VCaP (cell line): ENCODE data around the gene COL6A3.

Experiments used
- H3K27ac ChIP-seq: fragments of 450-650 bp; 2 replicates; pipeline ENCODE4 v1.5.1; 2017
- CTCF ChIP-seq: fragments of 450-650 bp; conservative IDR thresholded peaks from 2 replicates; pipeline ENCODE4 v1.5.1; 2017; ENCODE audit warnings: mild to moderate bottlenecking, moderate library complexity

COL6A3 gene

GRCh38 chr2:237291138-237291792 lies 122.7 kb downstream of the COL6A3 start:
- TF ChIP-seq CTCF = no peak
- no peak overlapping the region; the same call in 1 of the 2 replicates for H3K27ac ChIP-seq

GRCh38 chr2:237290261-237290660 lies 123.7 kb downstream of the COL6A3 start:
- no peak for TF ChIP-seq CTCF
- no peak overlapping the region for H3K27ac ChIP-seq

DNA sequence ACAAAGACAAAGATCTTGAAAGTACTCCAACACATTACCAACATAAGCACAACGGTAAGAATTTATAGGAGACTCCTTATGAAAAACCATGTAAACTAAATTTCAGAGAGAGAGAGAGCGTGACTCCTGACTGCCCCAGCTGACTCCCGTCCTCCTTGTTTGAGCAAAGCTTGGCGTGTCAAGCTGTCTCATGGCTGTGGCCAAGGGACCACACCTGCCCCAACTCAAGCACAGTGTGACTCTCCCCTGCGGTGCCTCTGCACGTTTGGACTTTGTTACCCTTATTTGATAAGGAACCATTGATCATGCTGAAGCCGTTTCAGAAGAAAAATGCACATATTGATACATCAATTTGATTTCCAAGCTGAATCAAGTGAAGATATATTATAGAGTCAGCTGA lies 124.8 kb downstream of the COL6A3 start:
- TF ChIP-seq CTCF = no peak
- no peak overlapping the region for H3K27ac ChIP-seq

- H3K27ac ChIP-seq = no peak overlapping the region
- no peak for TF ChIP-seq CTCF
These were observed 126.1 kb downstream of the COL6A3 start for GRCh38 chr2:237287872-237288271.

- no peak for TF ChIP-seq CTCF
- H3K27ac ChIP-seq = no peak overlapping the region
These were observed 130.6 kb downstream of the COL6A3 start for GRCh38 chr2:237283131-237283928.

- no peak for TF ChIP-seq CTCF
These were observed 131.3 kb downstream of the COL6A3 start for GRCh38 chr2:237282568-237283128.

GRCh38 chr2:237281836-237282306 lies 132.1 kb downstream of the COL6A3 start:
- TF ChIP-seq CTCF = no peak
- H3K27ac ChIP-seq = no peak overlapping the region

More at GRCh38 chr2:237282568-237283128, 131.3 kb downstream of the COL6A3 start:
- H3K27ac ChIP-seq = no peak overlapping the region
